ENCODE measurements around the gene CFLAR. TPM values are rescaled to one million over a fixed set of nuclear protein-coding genes. Genes with fewer than 3 reads are reported as not detected.
A peak's percentile ranks its signal among the peaks of the same experiment; 100 is the strongest.

The CFLAR gene
- total and polyA plus RNA-seq, 2 of the 13 experiments (the other 11 are each of a cell fraction or from before 2014, with no cell fraction given): 43.8 to 92.1 TPM

DNA sequence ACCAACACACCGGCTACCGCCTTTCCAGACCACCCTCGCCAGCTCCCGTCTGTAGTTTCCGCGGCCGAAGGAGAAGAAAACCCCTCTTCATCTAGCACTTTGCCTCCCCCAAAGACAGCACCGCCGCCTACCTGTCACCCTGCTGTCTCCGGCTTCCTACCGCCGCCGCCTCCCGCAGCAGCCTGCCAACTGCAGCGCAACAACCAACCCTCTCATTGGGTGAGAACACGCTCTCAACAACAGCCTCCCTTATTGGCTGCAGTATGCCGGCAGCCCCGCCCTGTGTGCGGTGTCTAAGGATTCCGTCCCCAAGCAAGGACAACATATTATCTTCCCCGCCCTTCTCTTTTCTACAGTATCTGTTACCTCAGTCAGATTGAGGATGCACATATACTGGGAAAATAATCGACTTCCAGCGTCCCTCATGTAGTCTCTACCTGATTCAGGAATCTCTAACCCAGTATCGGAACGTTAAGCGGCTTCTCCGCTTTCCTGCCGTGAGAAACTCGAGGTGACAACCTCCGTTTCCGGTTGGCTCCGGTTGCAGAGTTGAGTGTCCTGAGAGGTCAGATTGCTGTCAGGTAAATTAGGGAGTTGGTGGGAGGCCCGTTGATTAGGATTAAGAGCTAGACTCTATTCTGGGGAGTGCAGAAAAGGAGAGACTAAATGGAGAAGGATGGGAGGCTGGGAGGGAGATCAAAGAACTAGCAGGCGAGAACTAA, 44.3 kb upstream of the CFLAR start, which contains the start of the genes HYCC2 and NDUFB3 (continued):
- TF ChIP-seq, protein P1, sequence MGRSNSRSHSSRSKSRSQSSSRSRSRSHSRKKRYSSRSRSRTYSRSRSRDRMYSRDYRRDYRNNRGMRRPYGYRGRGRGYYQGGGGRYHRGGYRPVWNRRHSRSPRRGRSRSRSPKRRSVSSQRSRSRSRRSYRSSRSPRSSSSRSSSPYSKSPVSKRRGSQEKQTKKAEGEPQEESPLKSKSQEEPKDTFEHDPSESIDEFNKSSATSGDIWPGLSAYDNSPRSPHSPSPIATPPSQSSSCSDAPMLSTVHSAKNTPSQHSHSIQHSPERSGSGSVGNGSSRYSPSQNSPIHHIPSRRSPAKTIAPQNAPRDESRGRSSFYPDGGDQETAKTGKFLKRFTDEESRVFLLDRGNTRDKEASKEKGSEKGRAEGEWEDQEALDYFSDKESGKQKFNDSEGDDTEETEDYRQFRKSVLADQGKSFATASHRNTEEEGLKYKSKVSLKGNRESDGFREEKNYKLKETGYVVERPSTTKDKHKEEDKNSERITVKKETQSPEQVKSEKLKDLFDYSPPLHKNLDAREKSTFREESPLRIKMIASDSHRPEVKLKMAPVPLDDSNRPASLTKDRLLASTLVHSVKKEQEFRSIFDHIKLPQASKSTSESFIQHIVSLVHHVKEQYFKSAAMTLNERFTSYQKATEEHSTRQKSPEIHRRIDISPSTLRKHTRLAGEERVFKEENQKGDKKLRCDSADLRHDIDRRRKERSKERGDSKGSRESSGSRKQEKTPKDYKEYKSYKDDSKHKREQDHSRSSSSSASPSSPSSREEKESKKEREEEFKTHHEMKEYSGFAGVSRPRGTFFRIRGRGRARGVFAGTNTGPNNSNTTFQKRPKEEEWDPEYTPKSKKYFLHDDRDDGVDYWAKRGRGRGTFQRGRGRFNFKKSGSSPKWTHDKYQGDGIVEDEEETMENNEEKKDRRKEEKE (IDR thresholded peaks at IDR 0.05): no peak
- TF ChIP-seq, protein P2, sequence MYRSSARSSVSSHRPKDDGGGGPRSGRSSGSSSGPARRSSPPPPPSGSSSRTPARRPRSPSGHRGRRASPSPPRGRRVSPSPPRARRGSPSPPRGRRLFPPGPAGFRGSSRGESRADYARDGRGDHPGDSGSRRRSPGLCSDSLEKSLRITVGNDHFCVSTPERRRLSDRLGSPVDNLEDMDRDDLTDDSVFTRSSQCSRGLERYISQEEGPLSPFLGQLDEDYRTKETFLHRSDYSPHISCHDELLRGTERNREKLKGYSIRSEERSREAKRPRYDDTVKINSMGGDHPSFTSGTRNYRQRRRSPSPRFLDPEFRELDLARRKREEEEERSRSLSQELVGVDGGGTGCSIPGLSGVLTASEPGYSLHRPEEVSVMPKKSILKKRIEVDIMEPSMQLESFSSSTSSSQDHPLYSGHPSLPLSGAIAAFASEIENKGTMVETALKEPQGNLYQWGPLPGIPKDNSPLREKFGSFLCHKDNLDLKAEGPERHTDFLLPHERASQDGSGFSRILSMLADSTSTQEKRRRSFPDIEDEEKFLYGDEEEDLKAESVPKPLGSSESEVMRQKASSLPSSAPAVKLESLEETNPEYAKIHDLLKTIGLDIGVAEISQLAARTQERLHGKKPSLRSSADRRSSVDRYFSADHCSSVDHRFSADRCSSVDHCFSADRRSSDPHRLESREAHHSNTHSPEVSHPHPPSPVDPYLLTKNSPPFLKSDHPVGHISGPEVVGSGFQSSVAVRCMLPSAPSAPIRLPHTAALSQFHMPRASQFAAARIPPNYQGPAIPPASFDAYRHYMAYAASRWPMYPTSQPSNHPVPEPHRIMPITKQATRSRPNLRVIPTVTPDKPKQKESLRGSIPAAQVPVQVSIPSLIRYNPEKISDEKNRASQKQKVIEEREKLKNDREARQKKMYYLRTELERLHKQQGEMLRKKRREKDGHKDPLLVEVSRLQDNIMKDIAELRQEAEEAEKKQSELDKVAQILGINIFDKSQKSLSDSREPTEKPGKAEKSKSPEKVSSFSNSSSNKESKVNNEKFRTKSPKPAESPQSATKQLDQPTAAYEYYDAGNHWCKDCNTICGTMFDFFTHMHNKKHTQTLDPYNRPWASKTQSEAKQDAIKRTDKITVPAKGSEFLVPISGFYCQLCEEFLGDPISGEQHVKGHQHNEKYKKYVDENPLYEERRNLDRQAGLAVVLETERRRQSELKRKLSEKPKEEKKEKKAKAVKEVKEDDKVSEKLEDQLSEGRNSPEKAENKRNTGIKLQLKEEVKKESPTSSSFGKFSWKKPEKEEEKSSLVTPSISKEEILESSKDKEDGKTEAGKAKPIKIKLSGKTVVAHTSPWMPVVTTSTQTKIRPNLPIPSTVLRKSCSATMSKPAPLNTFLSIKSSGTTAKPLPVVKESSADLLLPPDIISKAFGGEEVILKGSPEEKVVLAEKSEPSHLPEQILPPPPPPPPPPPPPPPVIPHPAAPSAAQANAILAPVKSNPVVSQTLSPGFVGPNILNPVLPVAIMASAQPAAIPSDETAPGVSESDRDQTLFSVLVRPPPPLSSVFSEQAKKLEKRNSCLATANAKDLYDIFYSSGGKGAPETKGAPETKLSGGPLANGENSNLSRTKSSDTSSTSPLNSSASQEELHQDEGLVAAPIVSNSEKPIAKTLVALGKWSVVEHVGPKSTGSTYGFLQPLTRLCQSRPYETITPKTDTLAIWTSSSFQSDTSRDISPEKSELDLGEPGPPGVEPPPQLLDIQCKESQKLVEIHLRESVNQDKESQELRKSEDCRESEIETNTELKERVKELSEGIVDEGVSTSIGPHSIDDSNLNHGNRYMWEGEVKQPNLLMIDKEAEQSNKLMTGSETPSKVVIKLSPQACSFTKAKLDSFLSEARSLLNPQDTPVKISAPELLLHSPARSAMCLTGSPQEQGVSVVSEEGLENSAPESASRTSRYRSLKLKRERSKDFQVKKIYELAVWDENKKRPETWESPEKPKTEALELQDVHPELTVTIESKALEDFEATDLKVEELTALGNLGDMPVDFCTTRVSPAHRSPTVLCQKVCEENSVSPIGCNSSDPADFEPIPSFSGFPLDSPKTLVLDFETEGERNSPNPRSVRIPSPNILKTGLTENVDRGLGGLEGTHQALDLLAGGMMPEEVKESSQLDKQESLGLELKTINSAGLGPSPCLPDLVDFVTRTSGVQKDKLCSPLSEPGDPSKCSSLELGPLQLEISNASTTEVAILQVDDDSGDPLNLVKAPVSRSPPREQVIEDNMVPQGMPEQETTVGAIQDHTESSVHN (CRISPR knock-in tag; IDR thresholded peaks at IDR 0.05): 0 out of 2 replicates have a peak, but pooled peaks have one; percentile 65
- TF ChIP-seq, protein P3, sequence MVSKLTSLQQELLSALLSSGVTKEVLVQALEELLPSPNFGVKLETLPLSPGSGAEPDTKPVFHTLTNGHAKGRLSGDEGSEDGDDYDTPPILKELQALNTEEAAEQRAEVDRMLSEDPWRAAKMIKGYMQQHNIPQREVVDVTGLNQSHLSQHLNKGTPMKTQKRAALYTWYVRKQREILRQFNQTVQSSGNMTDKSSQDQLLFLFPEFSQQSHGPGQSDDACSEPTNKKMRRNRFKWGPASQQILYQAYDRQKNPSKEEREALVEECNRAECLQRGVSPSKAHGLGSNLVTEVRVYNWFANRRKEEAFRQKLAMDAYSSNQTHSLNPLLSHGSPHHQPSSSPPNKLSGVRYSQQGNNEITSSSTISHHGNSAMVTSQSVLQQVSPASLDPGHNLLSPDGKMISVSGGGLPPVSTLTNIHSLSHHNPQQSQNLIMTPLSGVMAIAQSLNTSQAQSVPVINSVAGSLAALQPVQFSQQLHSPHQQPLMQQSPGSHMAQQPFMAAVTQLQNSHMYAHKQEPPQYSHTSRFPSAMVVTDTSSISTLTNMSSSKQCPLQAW (CRISPR knock-in tag; IDR thresholded peaks at IDR 0.05): peak; percentile 95
- TF ChIP-seq, protein P4, sequence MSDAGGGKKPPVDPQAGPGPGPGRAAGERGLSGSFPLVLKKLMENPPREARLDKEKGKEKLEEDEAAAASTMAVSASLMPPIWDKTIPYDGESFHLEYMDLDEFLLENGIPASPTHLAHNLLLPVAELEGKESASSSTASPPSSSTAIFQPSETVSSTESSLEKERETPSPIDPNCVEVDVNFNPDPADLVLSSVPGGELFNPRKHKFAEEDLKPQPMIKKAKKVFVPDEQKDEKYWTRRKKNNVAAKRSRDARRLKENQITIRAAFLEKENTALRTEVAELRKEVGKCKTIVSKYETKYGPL (CRISPR knock-in tag; IDR thresholded peaks at IDR 0.05): no peak
- TF ChIP-seq ZNF761 (CRISPR knock-in tag; conservative IDR thresholded peaks at IDR 0.05) (peak; percentile 95), ZNF720 (CRISPR knock-in tag; IDR thresholded peaks at IDR 0.05) (no peak), FLYWCH1 (CRISPR knock-in tag; IDR thresholded peaks at IDR 0.05) (no peak), SCMH1 (CRISPR knock-in tag; IDR thresholded peaks at IDR 0.05; ENCODE audit: borderline replicate concordance) (no peak), ZNF253 (CRISPR knock-in tag; IDR thresholded peaks at IDR 0.05; ENCODE audit: borderline replicate concordance) (peak; percentile 23; the same call in 1 of the 2 replicates), ZNF460 (CRISPR knock-in tag; IDR thresholded peaks at IDR 0.05; ENCODE audit: borderline replicate concordance) (peak; percentile 41; the same call in 1 of the 2 replicates), NFIB (CRISPR knock-in tag; IDR thresholded peaks at IDR 0.05; ENCODE audit: borderline replicate concordance) (no peak)
- TF ChIP-seq, protein P5, sequence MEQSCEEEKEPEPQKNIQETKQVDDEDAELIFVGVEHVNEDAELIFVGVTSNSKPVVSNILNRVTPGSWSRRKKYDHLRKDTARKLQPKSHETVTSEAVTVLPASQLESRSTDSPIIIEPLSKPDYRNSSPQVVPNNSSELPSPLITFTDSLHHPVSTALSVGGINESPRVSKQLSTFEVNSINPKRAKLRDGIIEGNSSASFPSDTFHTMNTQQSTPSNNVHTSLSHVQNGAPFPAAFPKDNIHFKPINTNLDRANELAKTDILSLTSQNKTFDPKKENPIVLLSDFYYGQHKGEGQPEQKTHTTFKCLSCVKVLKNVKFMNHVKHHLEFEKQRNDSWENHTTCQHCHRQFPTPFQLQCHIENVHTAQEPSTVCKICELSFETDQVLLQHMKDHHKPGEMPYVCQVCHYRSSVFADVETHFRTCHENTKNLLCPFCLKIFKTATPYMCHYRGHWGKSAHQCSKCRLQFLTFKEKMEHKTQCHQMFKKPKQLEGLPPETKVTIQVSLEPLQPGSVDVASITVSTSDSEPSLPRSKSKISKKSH (CRISPR knock-in tag; IDR thresholded peaks at IDR 0.05; ENCODE audit: borderline replicate concordance): peak; percentile 87; the same call in 1 of the 2 replicates
